HTR-8/SVneo (cell line): ENCODE results near the gene NKAIN2.
"Not testable (repeated sequence)": the region's sequence is repeated elsewhere in the genome, so short reads cannot be mapped to it uniquely, and the experiment has no call there.

Experiments used
- DNase-seq: peaks from one replicate; pipeline ENCODE4 v3.0.0; 2011; ENCODE audit warnings: low spot score, mixed read lengths; ENCODE audit not compliant: insufficient read length
- FAIRE-seq: peaks from 2 replicates; lab custom pipeline; 2011; peaks lifted over from hg19 to GRCh38; lab: Jason Lieb, UNC

Gene NKAIN2

DNA sequence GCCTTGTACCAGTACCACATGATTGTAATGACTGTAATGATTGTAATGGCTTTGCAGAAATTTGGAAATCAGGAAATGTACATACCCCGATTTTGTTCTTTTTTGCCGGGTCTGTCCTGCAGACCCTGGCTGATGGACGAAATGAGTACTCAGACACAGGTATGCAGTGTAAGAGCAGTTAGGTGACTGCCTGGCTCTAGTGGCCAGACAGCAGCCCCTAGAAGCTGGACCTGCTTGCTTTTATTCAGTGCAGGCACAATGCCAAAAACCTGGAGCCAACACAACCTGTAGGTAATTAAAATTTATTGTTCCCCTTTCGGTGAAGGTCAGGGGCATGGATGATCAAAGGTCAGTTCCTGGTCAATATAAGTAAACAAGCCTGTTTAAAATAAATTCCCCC, 346.0 kb downstream of the NKAIN2 start:
- DNase-seq (no peak), FAIRE-seq (no peak)

DNA sequence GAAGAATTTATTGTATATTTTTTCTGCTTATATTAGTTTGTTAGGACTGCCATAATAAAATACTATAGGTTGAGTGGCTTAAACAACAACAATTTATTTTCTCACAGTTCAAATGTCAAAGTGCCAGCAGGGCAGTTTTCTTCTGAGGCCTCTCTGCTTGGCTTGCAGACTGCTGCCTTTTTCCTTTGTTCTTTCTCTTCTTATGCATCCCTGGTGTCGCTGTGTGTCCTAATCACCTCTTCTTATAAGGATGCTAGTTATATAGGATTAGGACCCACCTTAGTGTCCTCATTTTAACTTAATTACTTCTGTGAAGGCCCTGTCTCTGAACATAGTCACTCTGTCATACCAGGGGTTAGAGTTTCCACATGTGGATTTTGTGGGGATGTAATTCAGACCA, 354.4 kb downstream of the NKAIN2 start:
- DNase-seq (no peak), FAIRE-seq (no peak)

- no peak for FAIRE-seq
- no peak for DNase-seq
These were observed 360.0 kb downstream of the NKAIN2 start for GRCh38 chr6:124163676-124164075.

DNA sequence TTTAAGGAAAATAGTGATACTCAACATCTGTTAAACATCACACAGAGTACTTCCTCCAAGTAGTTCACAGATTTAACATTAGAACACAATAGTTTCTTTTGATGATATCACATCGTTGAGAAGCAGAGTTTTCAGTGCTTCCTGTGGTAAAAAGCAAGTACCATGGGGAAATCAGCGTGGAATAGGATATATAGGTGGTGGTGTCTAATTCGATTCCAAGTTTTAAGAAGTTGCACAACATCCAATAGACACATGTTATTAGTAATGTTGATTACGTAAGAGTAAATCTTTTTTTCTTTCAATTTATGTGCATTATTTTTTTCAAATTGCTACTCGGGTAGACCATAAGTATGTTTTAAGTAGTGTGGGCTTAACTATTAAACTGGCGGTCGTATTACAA, 360.7 kb downstream of the NKAIN2 start:
- FAIRE-seq (no peak), DNase-seq (no peak)

GRCh38 chr6:124167249-124167648, 363.6 kb downstream of the NKAIN2 start:
- DNase-seq, FAIRE-seq: not testable (repeated sequence)

DNA sequence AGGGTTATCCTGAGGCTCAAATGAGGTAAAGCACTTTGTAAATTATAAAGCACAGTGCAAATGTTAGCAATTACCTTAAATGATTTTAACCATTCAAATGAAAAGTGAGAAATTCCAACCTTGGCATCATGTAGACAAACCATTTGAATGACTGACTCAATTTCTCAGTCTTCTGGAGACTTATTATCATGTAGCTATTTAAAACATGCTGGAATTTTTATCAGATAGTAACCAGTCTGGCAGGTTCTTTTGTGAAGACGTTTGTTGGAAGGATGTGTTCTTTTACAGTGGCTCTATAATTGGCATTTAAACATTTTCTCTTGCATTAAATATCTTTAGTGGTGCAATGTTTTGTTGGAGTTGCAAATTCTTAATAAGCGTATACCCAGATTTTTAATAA, 386.6 kb downstream of the NKAIN2 start:
- no peak for DNase-seq
- FAIRE-seq, result no peak

GRCh38 chr6:124193132-124193531, 389.5 kb downstream of the NKAIN2 start:
- no peak for FAIRE-seq
- no peak for DNase-seq

DNA sequence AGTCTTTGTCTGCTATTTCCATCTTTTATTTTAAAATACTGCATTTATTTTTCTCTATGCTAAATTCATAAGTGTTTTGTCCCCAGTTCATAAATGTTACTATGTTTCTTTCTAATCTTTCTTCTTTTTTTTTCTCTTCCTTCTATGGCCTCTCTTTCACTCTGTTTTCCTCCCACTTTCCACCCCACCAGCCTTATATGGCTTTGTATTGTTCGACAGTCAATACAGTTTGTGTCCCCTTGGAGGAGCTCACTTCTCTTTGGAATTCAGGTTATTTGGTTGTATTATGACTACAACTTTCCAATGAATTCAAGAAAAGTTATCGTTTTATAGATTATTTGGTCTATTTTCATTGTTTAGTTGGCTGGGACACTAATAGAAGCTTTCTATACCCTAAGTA, 393.5 kb downstream of the NKAIN2 start:
- no peak for DNase-seq
- FAIRE-seq, result no peak

DNA sequence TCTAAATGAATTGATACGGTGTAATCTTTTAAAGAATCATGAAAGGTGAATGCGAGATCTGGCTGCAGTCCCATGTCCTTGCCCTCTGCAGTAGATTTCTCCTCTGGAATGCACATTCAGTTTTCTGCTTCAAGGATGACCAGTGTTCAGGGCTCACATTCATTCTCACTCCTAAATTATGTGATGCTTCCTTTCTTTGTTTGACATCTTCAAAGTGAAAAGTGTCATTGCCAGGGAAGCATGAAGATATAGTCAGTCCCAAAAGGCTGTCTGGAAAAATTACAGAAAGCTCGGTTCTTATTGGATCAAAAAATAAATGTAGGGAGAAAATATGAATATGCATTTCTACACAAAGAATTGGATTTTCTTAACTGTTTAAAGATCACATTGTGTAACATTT, 395.6 kb downstream of the NKAIN2 start:
- no peak for DNase-seq
- no peak for FAIRE-seq

GRCh38 chr6:124200661-124201060, 397.0 kb downstream of the NKAIN2 start:
- FAIRE-seq (no peak), DNase-seq (no peak)

DNA sequence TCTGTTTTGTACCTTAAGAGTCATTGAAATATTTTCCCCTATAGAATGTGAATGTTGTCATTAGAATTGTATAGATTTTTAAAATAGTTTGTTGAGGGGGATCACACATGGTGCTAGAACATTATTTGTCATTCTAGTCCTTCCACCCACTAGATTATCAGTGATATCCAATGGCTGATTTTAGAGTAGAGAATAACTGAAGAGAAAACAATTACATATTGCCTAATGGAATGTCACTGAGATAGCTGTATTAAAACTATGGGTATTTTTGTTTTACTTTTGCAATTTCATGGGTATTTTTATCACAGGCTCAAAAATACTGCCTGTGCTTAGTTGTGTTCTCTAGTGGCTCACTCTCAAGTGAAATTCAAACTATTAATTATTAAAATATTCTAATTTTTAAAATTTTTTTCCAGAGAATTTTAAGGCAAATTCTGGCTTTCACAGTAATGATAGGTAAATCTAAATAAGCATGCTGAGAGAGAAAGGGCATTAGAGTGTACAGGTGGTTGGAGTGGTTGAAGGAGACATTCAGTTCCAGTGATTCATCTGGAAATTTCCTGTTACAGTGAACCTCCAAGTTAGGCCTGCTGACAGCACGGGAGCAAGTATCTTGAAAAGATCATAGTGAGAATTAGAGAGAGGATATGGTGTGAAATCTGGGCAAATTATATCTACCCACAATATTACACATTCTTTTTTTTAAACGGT, 399.6 kb downstream of the NKAIN2 start:
- DNase-seq (no peak), FAIRE-seq (no peak)

DNA sequence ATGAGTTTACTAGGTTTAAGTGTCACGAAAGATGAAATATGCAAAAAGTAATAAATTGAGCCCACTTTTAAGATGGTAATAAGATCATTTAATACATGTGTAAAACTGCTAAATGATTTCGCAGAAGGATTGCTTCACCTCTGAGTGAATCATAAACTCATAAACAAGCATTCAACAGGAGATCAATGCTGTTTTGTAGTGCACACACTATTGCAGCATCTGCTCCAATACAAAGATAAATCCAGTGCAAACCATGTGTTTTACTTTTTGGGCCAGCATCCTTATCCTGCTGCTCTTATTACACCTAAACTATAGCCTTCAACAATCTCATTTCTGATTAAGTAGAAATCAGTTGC, 400.1 kb downstream of the NKAIN2 start:
- DNase-seq (no peak), FAIRE-seq (no peak)

DNA sequence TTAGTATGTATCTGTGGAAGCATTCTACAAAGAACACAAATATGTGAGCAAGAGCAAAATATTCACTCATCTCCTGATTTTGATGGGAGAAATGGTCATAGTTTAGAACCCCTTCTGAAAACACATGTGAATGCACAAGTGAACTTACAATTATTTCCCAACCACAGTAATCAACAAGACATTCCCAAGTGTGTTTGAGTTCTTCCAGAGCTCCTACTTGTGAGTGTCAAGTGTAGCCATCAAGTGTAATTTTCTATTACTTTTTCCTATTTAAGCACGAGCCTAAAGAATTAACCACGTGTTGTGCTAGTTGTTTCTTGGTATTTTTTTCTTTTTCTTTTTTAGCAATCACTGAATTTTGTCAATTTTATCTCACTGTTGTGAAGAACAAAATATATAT, 402.3 kb downstream of the NKAIN2 start:
- FAIRE-seq, result no peak
- DNase-seq, result no peak

- DNase-seq (no peak), FAIRE-seq (no peak)
These were observed 420.1 kb downstream of the NKAIN2 start for GRCh38 chr6:124223611-124224345.

DNA sequence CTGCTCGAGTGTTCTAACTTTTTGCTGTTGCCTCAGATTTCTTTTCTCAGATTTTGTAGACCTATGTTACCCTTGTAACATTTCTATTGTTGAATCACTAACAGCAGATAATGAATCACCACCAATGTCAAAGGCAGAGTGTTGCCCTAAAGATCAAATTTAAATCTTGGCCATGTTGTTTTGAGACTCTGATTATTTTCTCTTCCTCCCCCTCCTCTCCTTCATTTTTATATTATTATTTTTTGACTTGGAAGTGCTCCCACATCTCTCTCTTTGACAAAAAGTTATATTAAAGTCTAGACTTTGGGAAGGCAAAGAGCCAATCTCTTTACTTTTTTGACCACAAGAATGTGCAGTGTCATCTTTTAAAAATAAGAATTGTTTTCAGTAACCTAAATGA, 422.7 kb downstream of the NKAIN2 start:
- DNase-seq (no peak), FAIRE-seq (no peak)

GRCh38 chr6:124233221-124233620, 429.6 kb downstream of the NKAIN2 start:
- FAIRE-seq (no peak), DNase-seq (no peak)

- DNase-seq, result no peak
- no peak for FAIRE-seq
These were observed 431.1 kb downstream of the NKAIN2 start for GRCh38 chr6:124234801-124235200.

- FAIRE-seq, result no peak
- no peak for DNase-seq
These were observed 434.2 kb downstream of the NKAIN2 start for GRCh38 chr6:124237911-124238310.

DNA sequence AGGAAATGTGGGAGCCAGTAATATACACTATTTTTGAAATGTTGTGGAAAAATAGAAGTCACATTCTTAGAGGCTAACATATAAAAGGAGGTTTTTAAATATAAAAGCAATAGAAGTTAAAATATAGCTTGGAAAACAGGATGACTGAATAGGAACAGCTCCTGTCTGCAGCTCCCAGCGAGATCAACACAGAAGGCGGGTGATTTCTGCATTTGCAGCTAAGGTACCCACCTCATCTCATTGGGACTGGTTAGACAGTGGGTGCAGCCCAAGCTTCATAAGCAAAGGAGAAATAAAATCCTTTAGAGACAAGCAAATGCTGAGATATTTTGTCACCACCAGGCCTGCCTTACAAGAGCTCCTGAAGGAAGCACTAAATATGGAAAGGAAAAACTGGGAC, 434.7 kb downstream of the NKAIN2 start:
- FAIRE-seq, DNase-seq: not testable (repeated sequence)

- DNase-seq, result no peak
- FAIRE-seq, result no peak
These were observed 451.4 kb downstream of the NKAIN2 start for GRCh38 chr6:124254941-124255685.

DNA sequence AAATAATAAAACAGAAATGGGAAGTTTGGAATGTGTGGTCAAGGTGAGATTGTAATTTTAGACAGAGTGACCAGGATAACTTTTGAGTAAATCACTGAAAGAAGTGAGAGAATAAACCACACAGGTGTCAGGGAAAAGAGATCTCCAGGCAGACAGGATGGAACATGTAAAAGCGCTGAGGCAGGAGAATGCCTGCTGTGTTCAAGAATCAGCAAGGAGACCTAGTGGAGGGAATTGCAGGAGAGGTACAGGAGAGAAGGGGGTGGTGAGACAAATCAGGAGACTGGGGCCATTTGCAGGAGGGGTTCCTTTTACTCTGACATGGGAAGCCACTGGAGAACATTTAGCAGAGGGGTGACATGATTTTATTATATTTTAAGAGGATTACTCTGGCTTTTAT, 456.7 kb downstream of the NKAIN2 start:
- DNase-seq (no peak), FAIRE-seq (no peak)
